GM23338 (cell line): Measurements from ENCODE around the gene SPACA5. TPM values are rescaled to one million over a fixed set of nuclear protein-coding genes. Genes with fewer than 3 reads are reported as not detected.

Experiments
- ATAC-seq: fragments of 200-7000 bp; cut with Tn5 transposase; 3 replicates; pipeline ENCODE4 v1.9.1; 2020
- DNase-seq: peaks from one replicate; pipeline ENCODE4 v3.0.0-alpha.2; 2015; ENCODE audit warnings: low spot score
- H2AFZ ChIP-seq: fragments of 200-600 bp; sonication (generic); 2 replicates; pipeline ENCODE4 v1.8.0; 2016; ENCODE audit warnings: antibody characterized with exemption, mild to moderate bottlenecking, moderate library complexity
- H3F3A ChIP-seq: fragments of 200-600 bp; sonication (generic); replicated peaks from 2 replicates; pipeline ENCODE4 v1.8.0; 2017; ENCODE audit warnings: antibody characterized with exemption, mixed run types, low read depth
- H3K27ac ChIP-seq: fragments of 200-600 bp; sonication (generic); 2 replicates; pipeline ENCODE4 v1.6.1; 2016; ENCODE audit warnings: low read depth
- H3K27me3 ChIP-seq: fragments of 200-600 bp; sonication (generic); 2 replicates; pipeline ENCODE4 v1.8.0; 2016; ENCODE audit warnings: mild to moderate bottlenecking, mixed run types, moderate library complexity; ENCODE audit not compliant: insufficient read depth
- H3K36me3 ChIP-seq: fragments of 200-600 bp; sonication (generic); 2 replicates; pipeline ENCODE4 v1.8.0; 2016; ENCODE audit warnings: mild to moderate bottlenecking; ENCODE audit not compliant: insufficient read depth
- H3K4me1 ChIP-seq: fragments of 200-600 bp; sonication (generic); 2 replicates; pipeline ENCODE4 v1.8.0; 2016; ENCODE audit warnings: mild to moderate bottlenecking, moderate library complexity; ENCODE audit not compliant: insufficient read depth
- H3K4me2 ChIP-seq: fragments of 200-600 bp; sonication (generic); 2 replicates; pipeline ENCODE4 v1.7.1; 2017; ENCODE audit warnings: mixed run types
- H3K4me3 ChIP-seq: fragments of 200-600 bp; sonication (generic); 2 replicates; pipeline ENCODE4 v1.6.1; 2016; ENCODE audit warnings: mixed run types
- H3K79me2 ChIP-seq: fragments of 200-600 bp; sonication (generic); replicated peaks from 2 replicates; pipeline ENCODE4 v1.8.0; 2017; ENCODE audit warnings: mild to moderate bottlenecking; ENCODE audit not compliant: insufficient read depth
- H3K9me2 ChIP-seq: fragments of 200-600 bp; sonication (generic); 2 replicates; pipeline ENCODE4 v1.8.0; 2017; ENCODE audit not compliant: insufficient read depth
- H4K20me1 ChIP-seq: fragments of 200-600 bp; sonication (generic); replicated peaks from 2 replicates; pipeline ENCODE4 v1.8.0; 2017; ENCODE audit warnings: mild to moderate bottlenecking; ENCODE audit not compliant: insufficient read depth
- H3K27ac Mint-ChIP-seq: 2 replicates; pipeline ENCODE4 v1.8.0; 2020; ENCODE audit warnings: inconsistent platforms, mild to moderate bottlenecking, moderate library complexity, mixed read lengths
- H3K27me3 Mint-ChIP-seq: 3 replicates; pipeline ENCODE4 v1.8.0; 2022; ENCODE audit warnings: low read depth, mild to moderate bottlenecking, moderate library complexity, mixed read lengths, inconsistent platforms; ENCODE audit not compliant: insufficient read depth, poor library complexity
- H3K36me3 Mint-ChIP-seq: 3 replicates; pipeline ENCODE4 v1.8.0; 2021; ENCODE audit warnings: low read depth, mild to moderate bottlenecking, inconsistent platforms, moderate library complexity, mixed read lengths
- H3K4me1 Mint-ChIP-seq: 3 replicates; pipeline ENCODE4 v1.8.0; 2020; ENCODE audit warnings: mild to moderate bottlenecking, inconsistent platforms, mixed read lengths
- H3K4me3 Mint-ChIP-seq: 3 replicates; pipeline ENCODE4 v1.8.0; 2021; ENCODE audit warnings: moderate library complexity, mild to moderate bottlenecking, inconsistent platforms, mixed read lengths
- H3K9me3 Mint-ChIP-seq: 3 replicates; pipeline ENCODE4 v1.8.0; 2020; ENCODE audit warnings: moderate library complexity, mild to moderate bottlenecking, inconsistent platforms, mixed read lengths
- CREB1 ChIP-seq: fragments of 250-450 bp; sonication (Bioruptor Pico); IDR thresholded peaks from 2 replicates; pipeline ENCODE4 v1.5.0; 2020; ENCODE audit warnings: low read depth, mild to moderate bottlenecking, moderate library complexity
- CTCF ChIP-seq, 2 experiments: fragments of 200-600 bp in 1 of 2; sonication (generic) in 1 of 2; conservative IDR thresholded peaks; 2 replicates each; pipeline versions ENCODE4 v1.5.1 to v1.6.1; 2016 to 2017; ENCODE audit warnings: antibody characterized with exemption in 2 of 2, low read depth in 2 of 2, mild to moderate bottlenecking in 2 of 2, moderate library complexity in 1 of 2
- EZH2 ChIP-seq: fragments of 200-600 bp; sonication (generic); IDR thresholded peaks from one replicate; pipeline ENCODE4 v1.8.0; 2017; ENCODE audit warnings: antibody characterized with exemption, mild to moderate bottlenecking, low read depth; ENCODE audit not compliant: unreplicated experiment
- EZH2phosphoT487 ChIP-seq: fragments of 200-600 bp; sonication (generic); IDR thresholded peaks from one replicate; pipeline ENCODE4 v1.8.1; 2018; ENCODE audit warnings: antibody characterized with exemption; ENCODE audit not compliant: unreplicated experiment
- JUNB ChIP-seq: IDR thresholded peaks from one replicate; pipeline ENCODE4 v1.6.1; 2016; ENCODE audit warnings: antibody characterized with exemption; ENCODE audit not compliant: unreplicated experiment
- POLR2AphosphoS5 ChIP-seq: IDR thresholded peaks from 2 replicates; pipeline ENCODE4 v1.6.1; 2016; ENCODE audit warnings: antibody characterized with exemption, low read depth
- REST ChIP-seq: IDR thresholded peaks from one replicate; pipeline ENCODE4 v1.6.1; 2018; ENCODE audit warnings: antibody characterized with exemption; ENCODE audit not compliant: unreplicated experiment
- STAT1 ChIP-seq: IDR thresholded peaks from one replicate; pipeline ENCODE4 v1.6.1; 2016; ENCODE audit warnings: antibody characterized with exemption; ENCODE audit not compliant: unreplicated experiment
- ZNF114 ChIP-seq: fragments of 250-450 bp; sonication (Bioruptor Pico); IDR thresholded peaks from 2 replicates; pipeline ENCODE4 v1.5.0; 2020; ENCODE audit warnings: mild to moderate bottlenecking, moderate library complexity
- ZNF331 ChIP-seq: fragments of 250-450 bp; sonication (Bioruptor Pico); IDR thresholded peaks from 2 replicates; pipeline ENCODE4 v1.5.0; 2020; ENCODE audit warnings: low read depth, mild to moderate bottlenecking, moderate library complexity
- polyA plus RNA-seq: library from polyadenylated mRNA; unstranded; fragments of >200 nt; fragmentation: Nextera tagmentation; extraction: Ambion mirVana; gene quantifications from 2 replicates; pipeline ENCODE4 v1.2.1, GENCODE V29; 2016
- total RNA-seq: library from RNA; depleted of rRNA; stranded (reverse); fragments of >200 nt; shearing (Covaris generic); gene quantifications from 2 replicates; pipeline ENCODE4 v1.2.3, GENCODE V29; 2014

Gene SPACA5
- total and polyA plus RNA-seq, 2 experiments from 2014 or later, result not detected

- ATAC-seq, result no peak
- Histone ChIP-seq H3F3A (no peaks in the 10 kb centered on the region), H2AFZ (no peak overlapping the region), H3K36me3 (no peaks in the 10 kb centered on the region), H4K20me1 (no peaks in the 10 kb centered on the region), H3K4me3 (no peak overlapping the region), H3K9me2 (no peaks in the 10 kb centered on the region), H3K4me1 (no peaks in the 10 kb centered on the region), H3K27ac (no peak overlapping the region), H3K27me3 (no peaks in the 10 kb centered on the region), H3K4me2 (no peak overlapping the region), H3K79me2 (peaks cover 26% of the 10 kb centered on the region)
- Mint-ChIP-seq H3K4me1 (peaks cover 3% of the 10 kb centered on the region; the same call in 1 of the 3 replicates), H3K36me3 (peaks cover 8% of the 10 kb centered on the region; the same call in 2 of the 3 replicates), H3K4me3 (no peak overlapping the region), H3K27ac (no peak overlapping the region), H3K27me3 (no peaks in the 10 kb centered on the region), H3K9me3 (no peaks in the 10 kb centered on the region)
- no peak for DNase-seq
- no peak for TF ChIP-seq JUNB
- TF ChIP-seq REST, result no peak
- no peak for TF ChIP-seq STAT1
- TF ChIP-seq EZH2, result no peak
- no peak for TF ChIP-seq ZNF114 (CRISPR knock-in tag)
- TF ChIP-seq CREB1, result no peak
- TF ChIP-seq EZH2phosphoT487, result no peak
- TF ChIP-seq POLR2AphosphoS5, result no peak
- no peak for TF ChIP-seq CTCF (conservative IDR thresholded peaks at IDR 0.05; ENCODE audit: low read depth in 2 of 2)
Measured at GRCh38 chrX:48001260-48001659, 5.5 kb upstream of the SPACA5 start.

GRCh38 chrX:48002319-48002718 is 4.5 kb upstream of the SPACA5 start:
- peaks cover 23% of the 10 kb centered on the region for H3K79me2 ChIP-seq
- H3K4me3 ChIP-seq, result peak overlapping the region; percentile 73; the same call in 1 of the 2 replicates
- peak overlapping the region; percentile 50 for H3K4me3 Mint-ChIP-seq
- H3K4me2 ChIP-seq, result no peak overlapping the region
- H3K27ac Mint-ChIP-seq, result no peak overlapping the region
- H3K36me3 Mint-ChIP-seq, result peaks cover 8% of the 10 kb centered on the region; the same call in 2 of the 3 replicates
- no peaks in the 10 kb centered on the region for H3K4me1 ChIP-seq
- H3K9me3 Mint-ChIP-seq, result no peaks in the 10 kb centered on the region
- H3K27ac ChIP-seq, result no peak overlapping the region
- H3K36me3 ChIP-seq, result no peaks in the 10 kb centered on the region
- ATAC-seq (no peak), DNase-seq (no peak)
- H3K9me2 ChIP-seq, result no peaks in the 10 kb centered on the region
- H3F3A ChIP-seq, result no peaks in the 10 kb centered on the region
- H3K4me1 Mint-ChIP-seq, result peaks cover 3% of the 10 kb centered on the region; the same call in 1 of the 3 replicates
- H3K27me3 ChIP-seq, result no peaks in the 10 kb centered on the region
- H4K20me1 ChIP-seq, result no peaks in the 10 kb centered on the region
- no peaks in the 10 kb centered on the region for H3K27me3 Mint-ChIP-seq
- TF ChIP-seq STAT1, result no peak
- no peak for TF ChIP-seq ZNF331 (CRISPR knock-in tag)
- TF ChIP-seq CREB1, result no peak
- no peak for TF ChIP-seq JUNB
- no peak for TF ChIP-seq ZNF114 (CRISPR knock-in tag)
- no peak for TF ChIP-seq EZH2phosphoT487
- H2AFZ ChIP-seq, result no peak overlapping the region
